PC-3 (cell line): ENCODE data around the gene PRPSAP2. TPM values are rescaled to one million over a fixed set of nuclear protein-coding genes. Genes with fewer than 3 reads are reported as not detected.
"Not testable (repeated sequence)": the region's sequence is repeated elsewhere in the genome, so short reads cannot be mapped to it uniquely, and the experiment has no call there.

Experiments used
- ATAC-seq: fragments of 200-7000 bp; cut with Tn5 transposase; 2 replicates; pipeline ENCODE4 v1.9.1; 2020; ENCODE audit warnings: mild to moderate bottlenecking, moderate library complexity
- BruUV-seq: library from RNA; stranded (reverse); fragments of 400-500 nt; replicated peaks from 2 replicates; lab custom pipeline; 2021; lab: Mats Ljungman, UMichigan
- CTCF ChIA-PET: fragments of 300-600 bp; sonication (Branson Sonifier 250); formaldehyde crosslinking; loops from one replicate; lab custom pipeline; 2022; ENCODE audit warnings: antibody characterized with exemption; lab: Charles Lee
- POLR2A ChIA-PET: fragments of 300-600 bp; sonication (Branson Sonifier 250); formaldehyde crosslinking; loops from one replicate; lab custom pipeline; 2022; ENCODE audit warnings: antibody characterized with exemption; ENCODE audit not compliant: unreplicated experiment; lab: Charles Lee
- DNase-seq: peaks from one replicate; pipeline ENCODE4 v3.0.0-alpha.2; 2015
- H2AFZ ChIP-seq: fragments of 300-600 bp; sonication (generic); 2 replicates; pipeline ENCODE4 v1.6.0; 2016; ENCODE audit warnings: antibody characterized with exemption, low read length
- H3F3A ChIP-seq: fragments of 300-600 bp; sonication (generic); one replicate; pipeline ENCODE4 v1.6.0; 2017; ENCODE audit warnings: antibody characterized with exemption, low read length, control low read depth, mild to moderate bottlenecking; ENCODE audit not compliant: unreplicated experiment
- H3K27ac ChIP-seq: fragments of 300-600 bp; sonication (generic); 2 replicates; pipeline ENCODE4 v1.5.1; 2016; ENCODE audit warnings: mild to moderate bottlenecking, low read length
- H3K27me3 ChIP-seq: fragments of 300-600 bp; sonication (generic); 2 replicates; pipeline ENCODE4 v1.6.1; 2016; ENCODE audit warnings: low read length, mixed read lengths
- H3K36me3 ChIP-seq: fragments of 300-600 bp; sonication (generic); 2 replicates; pipeline ENCODE4 v1.6.1; 2016; ENCODE audit warnings: low read depth, mixed run types, low read length, mixed read lengths
- H3K4me1 ChIP-seq: fragments of 300-600 bp; sonication (generic); 2 replicates; pipeline ENCODE4 v1.5.1; 2016; ENCODE audit warnings: low read length; ENCODE audit not compliant: insufficient read depth
- H3K4me2 ChIP-seq: fragments of 300-600 bp; sonication (generic); 2 replicates; pipeline ENCODE4 v1.6.0; 2016; ENCODE audit warnings: low read length
- H3K4me3 ChIP-seq: fragments of 300-600 bp; sonication (generic); 2 replicates; pipeline ENCODE4 v1.5.1; 2016; ENCODE audit warnings: mild to moderate bottlenecking, low read length, mixed read lengths
- H3K79me2 ChIP-seq: fragments of 300-600 bp; sonication (generic); 2 replicates; pipeline ENCODE4 v1.6.1; 2017; ENCODE audit warnings: low read length, mixed read lengths
- H3K9ac ChIP-seq: fragments of 300-600 bp; sonication (generic); 2 replicates; pipeline ENCODE4 v1.6.0; 2016; ENCODE audit warnings: mild to moderate bottlenecking, low read length
- H3K9me2 ChIP-seq: fragments of 300-600 bp; sonication (generic); replicated peaks from 2 replicates; pipeline ENCODE4 v1.6.1; 2016; ENCODE audit warnings: mixed run types, low read length, mixed read lengths
- H3K9me3 ChIP-seq: fragments of 300-600 bp; sonication (generic); 2 replicates; pipeline ENCODE4 v1.6.1; 2016; ENCODE audit warnings: low read length, mixed read lengths
- H4K20me1 ChIP-seq: fragments of 300-600 bp; sonication (generic); 2 replicates; pipeline ENCODE4 v1.6.1; 2016; ENCODE audit warnings: low read length, mixed read lengths
- EZH2 ChIP-seq: fragments of 300-600 bp; sonication (generic); IDR thresholded peaks from one replicate; pipeline ENCODE4 v1.6.1; 2017; ENCODE audit warnings: antibody characterized with exemption, mild to moderate bottlenecking, low read length; ENCODE audit not compliant: unreplicated experiment
- EZH2phosphoT487 ChIP-seq: fragments of 300-600 bp; sonication (generic); IDR thresholded peaks from 2 replicates; pipeline ENCODE4 v1.6.1; 2018; ENCODE audit warnings: mild to moderate bottlenecking, antibody characterized with exemption, low read length, borderline replicate concordance
- intact Hi-C: fragments of 100-400 bp; cut with micrococcal nuclease; formaldehyde crosslinking; loops from 2 replicates; pipeline ENCODE4 v1.9.0; 2023
- total RNA-seq: library from RNA; depleted of rRNA; stranded (reverse); fragments of >200 nt; gene quantifications from 2 replicates; pipeline ENCODE4 v1.2.3, GENCODE V29; 2014
- TF ChIP-seq, protein P1 (sequence below): fragments of 300-600 bp; sonication (generic); conservative IDR thresholded peaks from 2 replicates; pipeline ENCODE4 v1.5.1; 2017; ENCODE audit warnings: antibody characterized with exemption, low read depth, mild to moderate bottlenecking, low read length

Gene PRPSAP2
- total RNA-seq, 1 experiment from 2014 or later = 81.3 TPM

DNA sequence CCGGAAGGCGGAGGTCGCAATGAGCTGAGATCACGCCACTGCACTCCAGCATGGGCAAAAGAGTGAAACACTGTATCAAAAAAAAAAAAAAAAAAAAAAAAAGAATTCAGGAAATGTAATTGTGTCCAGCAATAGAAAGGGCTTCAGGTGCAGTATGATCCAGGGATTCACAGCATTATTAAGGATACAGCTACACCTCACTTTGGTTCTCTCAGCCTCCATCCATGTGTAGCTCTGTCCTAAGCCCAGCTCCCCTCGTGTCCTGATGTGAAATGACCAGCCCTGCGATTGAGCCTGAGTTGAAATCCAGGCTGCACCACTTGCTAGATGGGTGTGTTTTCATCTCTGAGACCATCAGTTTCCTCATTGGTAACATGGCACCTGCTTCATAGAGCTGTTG, 97.1 kb downstream of the PRPSAP2 start:
- H3K4me1 ChIP-seq = no peaks in the 10 kb centered on the region
- no peaks in the 10 kb centered on the region for H3K36me3 ChIP-seq
- no peak for ATAC-seq
- TF ChIP-seq, protein P1, sequence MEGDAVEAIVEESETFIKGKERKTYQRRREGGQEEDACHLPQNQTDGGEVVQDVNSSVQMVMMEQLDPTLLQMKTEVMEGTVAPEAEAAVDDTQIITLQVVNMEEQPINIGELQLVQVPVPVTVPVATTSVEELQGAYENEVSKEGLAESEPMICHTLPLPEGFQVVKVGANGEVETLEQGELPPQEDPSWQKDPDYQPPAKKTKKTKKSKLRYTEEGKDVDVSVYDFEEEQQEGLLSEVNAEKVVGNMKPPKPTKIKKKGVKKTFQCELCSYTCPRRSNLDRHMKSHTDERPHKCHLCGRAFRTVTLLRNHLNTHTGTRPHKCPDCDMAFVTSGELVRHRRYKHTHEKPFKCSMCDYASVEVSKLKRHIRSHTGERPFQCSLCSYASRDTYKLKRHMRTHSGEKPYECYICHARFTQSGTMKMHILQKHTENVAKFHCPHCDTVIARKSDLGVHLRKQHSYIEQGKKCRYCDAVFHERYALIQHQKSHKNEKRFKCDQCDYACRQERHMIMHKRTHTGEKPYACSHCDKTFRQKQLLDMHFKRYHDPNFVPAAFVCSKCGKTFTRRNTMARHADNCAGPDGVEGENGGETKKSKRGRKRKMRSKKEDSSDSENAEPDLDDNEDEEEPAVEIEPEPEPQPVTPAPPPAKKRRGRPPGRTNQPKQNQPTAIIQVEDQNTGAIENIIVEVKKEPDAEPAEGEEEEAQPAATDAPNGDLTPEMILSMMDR = no peak
- TF ChIP-seq EZH2 = no peak
- no peak for TF ChIP-seq EZH2phosphoT487
- H2AFZ ChIP-seq = no peak overlapping the region
- POLR2A ChIA-PET = no interaction called here
- no peaks in the 10 kb centered on the region for H3K9me2 ChIP-seq
- no peaks in the 10 kb centered on the region for H3K9me3 ChIP-seq
- no peaks in the 10 kb centered on the region for H3F3A ChIP-seq
- intact Hi-C loops = no loop called here
- H3K79me2 ChIP-seq = no peaks in the 10 kb centered on the region
- no TSS peak for BruUV-seq
- no peak overlapping the region for H3K4me2 ChIP-seq
- no peak overlapping the region for H3K27ac ChIP-seq
- CTCF ChIA-PET = no interaction called here
- peaks cover 6% of the 10 kb centered on the region; the same call in 1 of the 2 replicates for H3K27me3 ChIP-seq
- H4K20me1 ChIP-seq = no peaks in the 10 kb centered on the region
- no peak overlapping the region for H3K9ac ChIP-seq
- no peak overlapping the region for H3K4me3 ChIP-seq
- no peak for DNase-seq

DNA sequence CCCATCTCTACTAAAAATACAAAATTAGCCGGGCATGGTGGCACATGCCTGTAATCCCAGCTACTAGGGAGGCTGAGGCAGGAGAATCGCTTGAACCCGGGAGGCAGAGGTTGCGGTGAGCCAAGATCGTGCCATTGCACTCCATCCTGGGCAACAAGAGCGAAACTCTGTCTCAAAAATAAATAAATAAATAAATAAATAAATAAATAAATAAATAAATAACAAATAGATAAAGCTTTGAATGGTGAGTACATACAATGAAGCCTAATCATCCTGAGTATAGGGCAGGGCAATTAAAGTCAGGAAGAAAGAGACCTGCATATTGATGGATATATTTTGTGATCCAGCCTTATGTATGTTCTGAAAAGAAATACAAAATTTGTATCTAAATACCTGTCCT, 98.1 kb downstream of the PRPSAP2 start:
- CTCF ChIA-PET, H3K9ac ChIP-seq, H4K20me1 ChIP-seq, POLR2A ChIA-PET, H3K27me3 ChIP-seq, DNase-seq, H3K9me2 ChIP-seq, H3K4me2 ChIP-seq, H3K4me3 ChIP-seq, H3K79me2 ChIP-seq, H3K4me1 ChIP-seq, H3F3A ChIP-seq, H3K9me3 ChIP-seq, intact Hi-C loops, ATAC-seq, H2AFZ ChIP-seq, H3K36me3 ChIP-seq, H3K27ac ChIP-seq, BruUV-seq: not testable (repeated sequence)

DNA sequence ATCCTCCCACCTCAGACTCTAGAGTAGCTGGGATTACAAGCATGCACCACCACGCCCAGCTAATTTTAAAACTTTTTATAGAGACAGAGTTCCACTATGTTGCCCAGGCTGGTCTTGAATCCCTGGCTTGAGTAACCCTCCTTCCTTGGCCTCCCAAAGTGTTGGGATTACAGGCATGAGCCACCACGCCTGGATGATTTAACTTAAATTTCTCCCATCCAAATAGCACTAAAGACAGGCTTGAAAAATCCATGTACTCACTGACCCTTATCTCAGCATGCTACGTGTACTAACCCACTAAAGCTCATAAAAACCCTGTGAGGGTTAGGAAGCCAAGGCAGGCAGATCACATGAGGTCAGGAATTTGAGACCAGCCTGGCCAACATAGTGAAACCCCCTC, 98.7 kb downstream of the PRPSAP2 start:
- intact Hi-C loops = no loop called here
- DNase-seq (no peak), ATAC-seq (no peak)
- Histone ChIP-seq H3K4me1 (no peaks in the 10 kb centered on the region), H2AFZ (no peak overlapping the region), H3K4me3 (no peak overlapping the region), H3K9ac (no peak overlapping the region), H3K36me3 (no peaks in the 10 kb centered on the region), H4K20me1 (no peaks in the 10 kb centered on the region), H3K4me2 (no peak overlapping the region), H3K27me3 (no peaks in the 10 kb centered on the region), H3F3A (no peaks in the 10 kb centered on the region), H3K9me2 (no peaks in the 10 kb centered on the region), H3K27ac (no peak overlapping the region), H3K79me2 (no peaks in the 10 kb centered on the region), H3K9me3 (no peaks in the 10 kb centered on the region)
- no TSS peak for BruUV-seq
- TF ChIP-seq EZH2 (no peak), EZH2phosphoT487 (no peak)
- TF ChIP-seq, protein P1 = no peak
- ChIA-PET CTCF (no interaction called here), POLR2A (no interaction called here)
